Uterus (tissue), 4 donors: ENCODE data around the gene HACD2. TPM values are rescaled to one million over a fixed set of nuclear protein-coding genes. Genes with fewer than 3 reads are reported as not detected.

Source experiments
- DNase-seq, 2 donors: peaks; one replicate each; pipeline ENCODE4 v3.0.0-alpha.2; 2019 to 2020
- H3K27ac ChIP-seq, 2 donors: fragments of 200-600 bp; sonication (generic); 1 replicate in 1 of 2; 2 replicates in 1 of 2; pipeline ENCODE4 v1.5.1; 2016 to 2018
- H3K27me3 ChIP-seq, 2 donors: fragments of 200-600 bp; sonication (generic); one replicate each; pipeline ENCODE4 v1.5.1; 2018 to 2019; ENCODE audit warnings: control low read depth in 1 of 2
- H3K36me3 ChIP-seq, 2 donors: fragments of 200-600 bp; sonication (generic); one replicate each; pipeline ENCODE4 v1.5.1; 2019; ENCODE audit warnings: control low read depth in 1 of 2
- H3K4me1 ChIP-seq, 2 donors: fragments of 200-600 bp; sonication (generic); one replicate each; pipeline ENCODE4 v1.5.1; 2018 to 2019; ENCODE audit warnings: control low read depth in 1 of 2
- H3K4me3 ChIP-seq, 2 donors: fragments of 200-600 bp; sonication (generic); 1 replicate in 1 of 2; 2 replicates in 1 of 2; pipeline ENCODE4 v1.5.1; 2018 to 2019; ENCODE audit warnings: mild to moderate bottlenecking in 1 of 2
- H3K9me3 ChIP-seq, 2 donors: fragments of 200-600 bp; sonication (generic); one replicate each; pipeline ENCODE4 v1.5.1; 2019; ENCODE audit warnings: control low read depth in 1 of 2
- POLR2A ChIP-seq, 2 donors: fragments of 450-650 bp; IDR thresholded peaks; one replicate each; pipeline ENCODE4 v1.6.1; 2016; ENCODE audit warnings: antibody characterized with exemption in 2 of 2, mild to moderate bottlenecking in 1 of 2, moderate library complexity in 1 of 2
- intact Hi-C: fragments of 100-400 bp; cut with DNase I; formaldehyde crosslinking; loops from one replicate; pipeline ENCODE4 v1.15.1; 2023; ENCODE audit warnings: low total_unique reads
- total RNA-seq, 4 donors: library from RNA; depleted of rRNA in 3 of 4; stranded (reverse); fragments of >200 nt in 3 of 4; gene quantifications; one replicate each; pipeline versions ENCODE4 v1.1.0 to v1.2.4, GENCODE V29; 2014 to 2023
- TF ChIP-seq, protein P1 (sequence below), 4 experiments: fragments of 200-600 bp in 2 of 4; fragments of 450-650 bp in 2 of 4; sonication (generic) in 2 of 4; IDR thresholded peaks; one replicate each; pipeline ENCODE4 v1.5.1; 2016 to 2019; ENCODE audit warnings: antibody characterized with exemption in 4 of 4, mild to moderate bottlenecking in 2 of 4, moderate library complexity in 1 of 4
- donor health status: DM: yes; HTN: yes; CAD: no.

Gene HACD2
- total RNA-seq, 4 donors from 2014 or later = 21.5 to 38.0 (median 28.8) TPM

DNA sequence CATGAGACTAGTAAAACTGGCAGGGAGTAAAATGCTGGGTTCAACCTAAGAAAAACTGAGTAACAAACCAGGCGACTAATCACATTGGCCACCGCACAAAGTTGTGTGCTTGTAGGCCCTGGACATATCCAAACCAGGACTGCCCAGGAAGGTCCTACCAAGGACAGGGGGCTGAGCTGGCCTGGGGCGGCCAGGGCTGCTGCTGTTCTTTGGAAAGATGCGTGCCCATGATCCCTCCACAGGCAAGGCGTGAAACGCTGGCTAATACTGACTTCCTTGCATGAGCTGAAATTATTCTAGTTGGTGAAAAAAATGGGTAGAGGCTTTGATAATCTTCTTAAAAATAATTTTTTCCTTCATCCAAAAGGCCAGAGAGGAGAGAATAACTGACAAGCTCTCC, 79.0 kb downstream of the HACD2 start:
- no peak for DNase-seq
- H3K36me3 ChIP-seq = no peaks in the 10 kb centered on the region
- H3K4me3 ChIP-seq = no peak overlapping the region
- no peaks in the 10 kb centered on the region for H3K9me3 ChIP-seq
- intact Hi-C loops = no loop called here
- no peaks in the 10 kb centered on the region for H3K4me1 ChIP-seq
- TF ChIP-seq, protein P1, sequence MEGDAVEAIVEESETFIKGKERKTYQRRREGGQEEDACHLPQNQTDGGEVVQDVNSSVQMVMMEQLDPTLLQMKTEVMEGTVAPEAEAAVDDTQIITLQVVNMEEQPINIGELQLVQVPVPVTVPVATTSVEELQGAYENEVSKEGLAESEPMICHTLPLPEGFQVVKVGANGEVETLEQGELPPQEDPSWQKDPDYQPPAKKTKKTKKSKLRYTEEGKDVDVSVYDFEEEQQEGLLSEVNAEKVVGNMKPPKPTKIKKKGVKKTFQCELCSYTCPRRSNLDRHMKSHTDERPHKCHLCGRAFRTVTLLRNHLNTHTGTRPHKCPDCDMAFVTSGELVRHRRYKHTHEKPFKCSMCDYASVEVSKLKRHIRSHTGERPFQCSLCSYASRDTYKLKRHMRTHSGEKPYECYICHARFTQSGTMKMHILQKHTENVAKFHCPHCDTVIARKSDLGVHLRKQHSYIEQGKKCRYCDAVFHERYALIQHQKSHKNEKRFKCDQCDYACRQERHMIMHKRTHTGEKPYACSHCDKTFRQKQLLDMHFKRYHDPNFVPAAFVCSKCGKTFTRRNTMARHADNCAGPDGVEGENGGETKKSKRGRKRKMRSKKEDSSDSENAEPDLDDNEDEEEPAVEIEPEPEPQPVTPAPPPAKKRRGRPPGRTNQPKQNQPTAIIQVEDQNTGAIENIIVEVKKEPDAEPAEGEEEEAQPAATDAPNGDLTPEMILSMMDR (IDR thresholded peaks at IDR 0.05) = no peak
- no peak for TF ChIP-seq POLR2A (IDR thresholded peaks at IDR 0.05)
- no peaks in the 10 kb centered on the region for H3K27me3 ChIP-seq
- no peak overlapping the region for H3K27ac ChIP-seq

DNA sequence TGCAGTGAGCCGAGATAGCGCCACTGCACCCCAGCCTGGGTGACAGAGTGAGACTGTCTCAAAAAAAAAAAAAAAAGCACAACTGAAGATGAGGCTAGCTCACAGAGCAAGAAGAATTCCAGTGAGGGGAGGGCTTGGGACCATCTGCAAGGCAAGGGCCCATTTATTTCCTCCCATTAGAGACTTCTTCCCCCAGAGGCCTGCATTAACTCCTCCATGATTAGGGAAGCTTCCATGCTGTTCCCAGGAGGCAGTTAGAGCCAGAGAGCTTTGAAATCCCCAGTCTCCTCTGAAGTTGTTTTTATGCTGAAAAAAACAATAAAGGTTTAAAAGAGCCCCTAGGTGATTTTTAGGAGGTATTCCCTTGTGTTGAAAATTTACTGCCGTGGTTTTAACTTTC, 81.7 kb downstream of the HACD2 start:
- Histone ChIP-seq H3K4me1 (no peaks in the 10 kb centered on the region), H3K36me3 (no peaks in the 10 kb centered on the region), H3K9me3 (no peaks in the 10 kb centered on the region), H3K27ac (no peak overlapping the region), H3K4me3 (no peak overlapping the region), H3K27me3 (no peaks in the 10 kb centered on the region)
- intact Hi-C loops = no loop called here
- TF ChIP-seq POLR2A (IDR thresholded peaks at IDR 0.05) = no peak
- TF ChIP-seq, protein P1 (IDR thresholded peaks at IDR 0.05) = no peak
- no peak for DNase-seq

DNA sequence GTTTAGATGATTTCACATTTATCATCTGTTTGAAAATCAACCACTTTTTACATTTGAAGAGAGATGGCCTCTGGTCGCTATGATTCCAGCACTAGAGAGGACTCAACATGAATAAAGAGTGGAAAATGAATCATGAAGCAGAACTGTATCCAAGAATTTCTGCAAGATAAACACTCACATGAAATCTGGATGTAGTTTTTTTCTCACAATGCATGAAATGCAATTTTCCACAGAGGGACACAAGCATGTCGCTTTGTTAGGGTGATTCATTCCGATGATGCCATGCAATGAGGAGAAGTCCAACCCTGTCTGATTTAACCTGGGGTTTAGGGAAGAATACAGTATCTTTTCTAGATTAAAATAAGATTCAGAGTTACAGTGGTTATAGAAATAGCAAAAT, 85.5 kb downstream of the HACD2 start:
- no peak for DNase-seq
- Histone ChIP-seq H3K4me3 (no peak overlapping the region), H3K9me3 (no peaks in the 10 kb centered on the region), H3K27me3 (no peaks in the 10 kb centered on the region), H3K36me3 (no peaks in the 10 kb centered on the region), H3K4me1 (no peaks in the 10 kb centered on the region), H3K27ac (no peak overlapping the region)
- intact Hi-C loops = no loop called here
- TF ChIP-seq, protein P1 (IDR thresholded peaks at IDR 0.05) = no peak
- no peak for TF ChIP-seq POLR2A (IDR thresholded peaks at IDR 0.05)

DNA sequence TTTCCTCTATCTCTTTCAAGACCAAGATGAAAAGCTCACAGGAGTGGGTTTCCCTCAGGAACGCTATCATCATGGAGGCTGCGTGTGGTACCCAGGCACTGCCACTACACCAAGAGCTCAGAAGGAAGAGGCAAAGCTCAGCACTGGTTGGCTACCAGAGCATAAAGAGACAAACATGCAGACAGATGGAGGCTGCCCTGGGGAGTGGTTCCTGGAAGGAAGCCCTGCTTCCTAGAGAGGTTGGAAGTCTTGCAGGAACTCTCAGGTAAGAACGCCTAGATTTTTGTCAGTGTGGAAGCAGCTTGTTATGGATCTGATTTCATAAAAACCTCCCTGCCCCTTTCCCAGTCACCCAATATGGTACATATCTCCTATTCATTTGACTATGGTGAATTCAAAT, 86.1 kb downstream of the HACD2 start:
- Histone ChIP-seq H3K27ac (no peak overlapping the region), H3K27me3 (no peaks in the 10 kb centered on the region), H3K4me3 (no peak overlapping the region), H3K36me3 (no peaks in the 10 kb centered on the region), H3K4me1 (no peaks in the 10 kb centered on the region), H3K9me3 (no peaks in the 10 kb centered on the region)
- no peak for DNase-seq
- intact Hi-C loops = no loop called here
- TF ChIP-seq POLR2A (IDR thresholded peaks at IDR 0.05) = no peak
- TF ChIP-seq, protein P1 (IDR thresholded peaks at IDR 0.05) = no peak

DNA sequence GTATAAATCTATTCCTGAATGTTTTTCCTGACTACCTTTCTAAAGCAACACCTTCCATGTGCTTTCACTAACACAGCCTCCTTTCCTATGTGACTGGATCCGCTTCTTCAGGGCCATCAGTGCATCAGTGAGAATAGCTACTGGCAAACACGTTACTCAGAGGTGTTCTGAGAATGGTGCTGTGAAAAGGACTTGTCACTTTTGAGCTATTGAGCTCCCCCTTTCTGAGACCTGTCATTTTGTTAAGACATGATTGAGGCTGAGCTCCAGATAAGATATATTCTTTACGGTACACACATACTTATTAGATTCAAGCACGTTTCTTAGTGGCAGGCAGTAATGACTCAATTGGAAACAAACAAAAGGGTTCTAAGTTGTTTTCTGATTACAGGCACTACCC, 90.9 kb downstream of the HACD2 start:
- H3K27me3 ChIP-seq = no peaks in the 10 kb centered on the region
- TF ChIP-seq, protein P1 (IDR thresholded peaks at IDR 0.05) = no peak
- no peaks in the 10 kb centered on the region for H3K9me3 ChIP-seq
- H3K4me3 ChIP-seq = no peak overlapping the region
- DNase-seq = no peak
- no peak overlapping the region for H3K27ac ChIP-seq
- H3K4me1 ChIP-seq = no peaks in the 10 kb centered on the region
- H3K36me3 ChIP-seq = no peaks in the 10 kb centered on the region
- intact Hi-C loops = no loop called here
